Type B pancreatic cell (in vitro differentiated cells): ENCODE measurements around the gene PTPRM. TPM values are rescaled to one million over a fixed set of nuclear protein-coding genes. Genes with fewer than 3 reads are reported as not detected.

Source experiments
- DNase-seq: peaks from one replicate; pipeline ENCODE4 v3.0.0; 2021; ENCODE audit warnings: mixed read lengths; ENCODE audit not compliant: unreplicated experiment; ENCODE audit errors: extremely low spot score
- H3K27ac Mint-ChIP-seq: 2 replicates; pipeline ENCODE4 v1.8.0; 2021; ENCODE audit warnings: mild to moderate bottlenecking, mixed read lengths
- H3K27me3 Mint-ChIP-seq: 2 replicates; pipeline ENCODE4 v1.8.0; 2021; ENCODE audit warnings: mixed read lengths
- H3K36me3 Mint-ChIP-seq: 2 replicates; pipeline ENCODE4 v1.8.0; 2021; ENCODE audit warnings: mixed read lengths
- H3K4me1 Mint-ChIP-seq: one replicate; pipeline ENCODE4 v1.8.0; 2021; ENCODE audit warnings: mixed read lengths; ENCODE audit not compliant: unreplicated experiment
- H3K4me3 Mint-ChIP-seq: 2 replicates; pipeline ENCODE4 v1.8.0; 2021; ENCODE audit warnings: mild to moderate bottlenecking, mixed read lengths
- H3K9me3 Mint-ChIP-seq: 2 replicates; pipeline ENCODE4 v1.8.0; 2021; ENCODE audit warnings: mixed read lengths
- CTCF ChIP-seq: fragments of 200-600 bp; sonication (generic); conservative IDR thresholded peaks from 2 replicates; pipeline ENCODE4 v1.5.0; 2021; ENCODE audit warnings: antibody characterized with exemption, mild to moderate bottlenecking
- total RNA-seq: library from RNA; stranded (reverse); gene quantifications from 2 replicates; pipeline ENCODE4 v1.2.1, GENCODE V29; 2021; ENCODE audit warnings: low replicate concordance

Gene PTPRM
- total RNA-seq, 1 donor from 2014 or later: 18.6 TPM

- H3K27me3 Mint-ChIP-seq: peaks cover 8% of the 10 kb centered on the region
- no peaks in the 10 kb centered on the region for H3K36me3 Mint-ChIP-seq
- H3K4me3 Mint-ChIP-seq: no peak overlapping the region
- no peaks in the 10 kb centered on the region for H3K9me3 Mint-ChIP-seq
- peaks cover 3% of the 10 kb centered on the region for H3K4me1 Mint-ChIP-seq
- no peak for TF ChIP-seq CTCF
- H3K27ac Mint-ChIP-seq: no peak overlapping the region
- no peak for DNase-seq
Observed at GRCh38 chr18:7559709-7560319, 7.3 kb upstream of the PTPRM start.

- Mint-ChIP-seq H3K4me3 (no peak overlapping the region), H3K36me3 (no peaks in the 10 kb centered on the region), H3K9me3 (no peaks in the 10 kb centered on the region), H3K4me1 (peaks cover 3% of the 10 kb centered on the region), H3K27ac (no peak overlapping the region), H3K27me3 (peaks cover 23% of the 10 kb centered on the region)
- TF ChIP-seq CTCF: no peak
- no peak for DNase-seq
Observed at GRCh38 chr18:7561909-7562460, 5.1 kb upstream of the PTPRM start.

GRCh38 chr18:7562491-7562890, 4.6 kb upstream of the PTPRM start:
- TF ChIP-seq CTCF: no peak
- Mint-ChIP-seq H3K27me3 (peaks cover 23% of the 10 kb centered on the region), H3K9me3 (no peaks in the 10 kb centered on the region), H3K4me3 (no peak overlapping the region), H3K4me1 (peaks cover 3% of the 10 kb centered on the region), H3K27ac (no peak overlapping the region), H3K36me3 (no peaks in the 10 kb centered on the region)
- no peak for DNase-seq

GRCh38 chr18:7565677-7566076, 1.4 kb upstream of the PTPRM start:
- Mint-ChIP-seq H3K27me3 (peaks cover 44% of the 10 kb centered on the region), H3K9me3 (peaks cover 7% of the 10 kb centered on the region), H3K36me3 (no peaks in the 10 kb centered on the region), H3K4me1 (peaks cover 10% of the 10 kb centered on the region), H3K27ac (no peak overlapping the region), H3K4me3 (peak overlapping the region; percentile 87)
- TF ChIP-seq CTCF: no peak
- DNase-seq: no peak

- DNase-seq: no peak
- Mint-ChIP-seq H3K36me3 (no peaks in the 10 kb centered on the region), H3K9me3 (peaks cover 7% of the 10 kb centered on the region), H3K4me1 (peaks cover 10% of the 10 kb centered on the region), H3K27ac (no peak overlapping the region), H3K27me3 (peaks cover 45% of the 10 kb centered on the region), H3K4me3 (peak overlapping the region; percentile 87)
- no peak for TF ChIP-seq CTCF
Observed at GRCh38 chr18:7566244-7566566, 911 bp upstream of the PTPRM start.
